Motor neuron (in vitro differentiated cells): Measurements from ENCODE around the gene ADAM12. TPM values are rescaled to one million over a fixed set of nuclear protein-coding genes. Genes with fewer than 3 reads are reported as not detected.

Experiments used
- ATAC-seq, 8 experiments: fragments of 200-7000 bp; cut with Tn5 transposase; replicated peaks in 6 of 8; 2 replicates each; pipeline ENCODE4 v1.8.0; 2021; ENCODE audit warnings: mild to moderate bottlenecking in 8 of 8, moderate library complexity in 8 of 8
- H3K27ac ChIP-seq, 2 donors: fragments of 250-450 bp; sonication (Bioruptor Pico); 2 replicates each; pipeline ENCODE4 v1.9.0; 2021; ENCODE audit warnings: antibody characterized with exemption in 2 of 2, mild to moderate bottlenecking in 2 of 2, moderate library complexity in 1 of 2
- H3K4me1 ChIP-seq, 2 donors: fragments of 250-450 bp; sonication (Bioruptor Pico); replicated peaks in 1 of 2; 2 replicates each; pipeline ENCODE4 v1.6.1; 2021; ENCODE audit warnings: antibody characterized with exemption in 2 of 2, mild to moderate bottlenecking in 2 of 2, moderate library complexity in 1 of 2
- H3K4me3 ChIP-seq, 5 donors: fragments of 250-450 bp; sonication (Bioruptor Pico); 2 replicates each; pipeline ENCODE4 v1.9.0; 2021; ENCODE audit warnings: antibody characterized with exemption in 5 of 5, mild to moderate bottlenecking in 5 of 5, moderate library complexity in 4 of 5
- WGBS, 10 experiments: fragments of 450-650 bp; shearing (Covaris generic); methylation state at CpG; one replicate each; pipeline ENCODE4 v1.0.0; 2022; 5-methylcytosine and 5-hydroxymethylcytosine counted together
- in situ Hi-C, 9 experiments: fragments of 400-800 bp; cut with MboI; loops; one replicate each; pipeline ENCODE4 v1.15.0; 2021; ENCODE audit warnings: low sequenced_read_pairs in 9 of 9, low pct_unique_long_range_greater_than_20kb in 2 of 9; ENCODE audit not compliant: unreplicated experiment in 9 of 9
- total RNA-seq, 8 experiments: library from RNA; unstranded; fragments of 300-600 nt; gene quantifications; 2 replicates each; pipeline versions ENCODE4 v1.2.3 to v1.2.4, GENCODE V29; 2022

ADAM12 gene
- total RNA-seq, 8 experiments from 2014 or later, result 0.63 to 62.9 (median 5.5) TPM

DNA sequence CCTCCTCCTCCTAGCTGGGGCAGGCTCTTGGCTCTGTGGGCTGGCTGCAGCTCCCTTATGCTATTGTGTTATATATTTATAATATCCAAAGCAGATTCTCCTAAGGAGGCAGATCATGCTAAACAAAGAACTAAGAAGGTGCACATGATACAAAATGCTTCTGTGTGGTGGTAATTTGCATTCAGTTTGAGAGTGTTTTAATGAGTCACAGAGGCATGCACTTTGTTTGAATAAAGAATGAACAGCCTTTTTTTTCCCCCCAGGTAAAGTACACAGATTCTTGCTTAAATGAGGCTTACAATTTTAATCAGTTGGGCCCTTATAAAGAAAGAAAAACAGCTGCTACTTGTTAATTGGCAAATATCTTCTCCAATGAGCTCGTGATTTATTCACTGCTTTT, 396.9 kb downstream of the ADAM12 start:
- WGBS, 10 experiments, result 29 to 100% (median 78%) methylated on average over 1 of the region's 1 CpG; no CpG with 5 or more reads in 2 of the 10 experiments
- Histone ChIP-seq H3K4me3 (no peak overlapping the region), H3K4me1 (peaks cover 0 to 3% of the 10 kb centered on the region in 2 donors), H3K27ac (no peak overlapping the region)
- in situ Hi-C loops, result loop anchor here in 4 of 9 experiments (25.0 kb wide), 3 partner anchors 396 to 746 kb away; partner anchors contain the start of gene ADAM12 (in 1 of the 4)
- ATAC-seq, result peak in 6 of 8 experiments; percentile 9 to 82 (median 44)

GRCh38 chr10:125990974-125991373, 397.3 kb downstream of the ADAM12 start:
- 80 to 100% (median 93%) methylated on average over 1 to 2 of the region's 2 CpGs; no CpG with 5 or more reads in 7 of the 10 experiments for WGBS, 10 experiments
- Histone ChIP-seq H3K4me1 (peaks cover 0 to 3% of the 10 kb centered on the region in 2 donors), H3K27ac (no peak overlapping the region), H3K4me3 (no peak overlapping the region)
- ATAC-seq, result peak in 5 of 8 experiments; percentile 6 to 82 (median 32)
- in situ Hi-C loops, result loop anchor here in 4 of 9 experiments (25.0 kb wide), 3 partner anchors 396 to 746 kb away; partner anchors contain the start of gene ADAM12 (in 1 of the 4)

DNA sequence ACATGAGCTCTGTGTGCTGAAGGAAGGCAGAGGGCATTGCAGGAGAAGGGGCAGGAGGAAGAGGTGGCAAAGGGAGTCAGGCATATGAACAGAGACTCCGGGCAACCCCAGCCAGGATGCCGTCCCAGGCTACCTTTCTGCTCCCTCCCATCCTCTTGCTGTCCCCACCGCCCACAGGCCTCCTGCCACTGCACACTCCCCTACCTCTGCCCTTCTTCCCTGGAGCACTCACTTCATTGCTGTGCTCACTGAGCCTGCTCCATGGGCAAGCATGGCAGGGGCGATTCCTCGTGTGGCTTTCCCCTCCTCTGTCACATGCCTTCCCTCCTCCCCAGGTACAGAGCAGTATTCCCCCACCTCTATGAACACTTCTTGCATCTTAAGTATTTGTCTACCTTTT, 398.5 kb downstream of the ADAM12 start:
- in situ Hi-C loops, result loop anchor here in 4 of 9 experiments (10.0 to 25.0 kb wide), 4 partner anchors 398 to 748 kb away; partner anchors contain the start of gene ADAM12 (in 1 of the 4)
- Histone ChIP-seq H3K4me1 (peaks cover 0 to 3% of the 10 kb centered on the region in 2 donors), H3K4me3 (no peak overlapping the region), H3K27ac (no peak overlapping the region)
- 86 to 100% (median 90%) methylated on average over 1 to 2 of the region's 5 CpGs; no CpG with 5 or more reads in 5 of the 10 experiments for WGBS, 10 experiments
- no peak for ATAC-seq

GRCh38 chr10:125985557-125986240, 402.6 kb downstream of the ADAM12 start:
- H3K27ac ChIP-seq, result no peak overlapping the region
- ATAC-seq, result no peak
- peaks cover 13 to 19% of the 10 kb centered on the region in 2 donors for H3K4me1 ChIP-seq
- 56 to 100% (median 93%) methylated on average over 2 to 4 of the region's 5 CpGs; no CpG with 5 or more reads in 1 of the 10 experiments for WGBS, 10 experiments
- in situ Hi-C loops, result loop anchor here in 4 of 9 experiments (10.0 to 25.0 kb wide), 4 partner anchors 402 to 752 kb away; partner anchors contain the start of gene ADAM12 (in 1 of the 4)
- H3K4me3 ChIP-seq, result no peak overlapping the region

- in situ Hi-C loops, result loop anchor here in 4 of 9 experiments (10.0 to 25.0 kb wide), 4 partner anchors 402 to 752 kb away; partner anchors contain the start of gene ADAM12 (in 1 of the 4)
- ATAC-seq, result no peak
- no peak overlapping the region for H3K27ac ChIP-seq
- no peak overlapping the region for H3K4me3 ChIP-seq
- WGBS, 10 experiments, result 0 to 98% (median 72%) methylated on average over 1 to 6 of the region's 6 CpGs
- peaks cover 15 to 20% of the 10 kb centered on the region in 2 donors for H3K4me1 ChIP-seq
Observed at GRCh38 chr10:125984865-125985495, 403.3 kb downstream of the ADAM12 start.

DNA sequence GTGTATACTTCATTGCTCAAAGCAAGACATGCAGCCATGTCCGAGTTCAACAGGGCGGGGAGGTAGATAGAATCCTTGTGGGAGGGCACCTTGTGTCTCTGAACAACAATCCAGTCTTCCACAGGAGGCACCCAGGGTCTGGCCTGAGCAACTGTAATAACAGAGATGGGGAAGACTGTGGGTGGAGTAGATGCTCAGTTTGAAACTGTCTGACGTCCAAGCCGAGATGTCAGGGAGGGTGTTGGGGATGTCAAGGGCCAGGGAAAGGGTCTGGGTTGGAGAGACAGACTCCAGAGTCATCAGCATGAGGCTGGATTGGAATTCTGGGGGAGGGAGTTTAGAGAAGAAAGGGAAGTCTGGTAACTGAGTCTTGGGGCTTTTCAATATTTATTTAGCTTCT, 403.9 kb downstream of the ADAM12 start:
- no peak overlapping the region for H3K27ac ChIP-seq
- 73 to 100% (median 88%) methylated on average over 1 to 4 of the region's 4 CpGs; no CpG with 5 or more reads in 6 of the 10 experiments for WGBS, 10 experiments
- no peak overlapping the region for H3K4me3 ChIP-seq
- ATAC-seq, result no peak
- in situ Hi-C loops, result loop anchor here in 4 of 9 experiments (10.0 to 25.0 kb wide), 4 partner anchors 403 to 753 kb away; partner anchors contain the start of gene ADAM12 (in 1 of the 4)
- peaks cover 15 to 22% of the 10 kb centered on the region in 2 donors for H3K4me1 ChIP-seq

GRCh38 chr10:125983656-125984055, 404.6 kb downstream of the ADAM12 start:
- 75 to 100% (median 92%) methylated on average over 1 to 5 of the region's 5 CpGs; no CpG with 5 or more reads in 1 of the 10 experiments for WGBS, 10 experiments
- Histone ChIP-seq H3K4me1 (peaks cover 15 to 22% of the 10 kb centered on the region in 2 donors), H3K4me3 (no peak overlapping the region), H3K27ac (no peak overlapping the region)
- ATAC-seq, result no peak
- in situ Hi-C loops, result loop anchor here in 4 of 9 experiments (10.0 to 25.0 kb wide), 4 partner anchors 404 to 754 kb away; partner anchors contain the start of gene ADAM12 (in 1 of the 4)

DNA sequence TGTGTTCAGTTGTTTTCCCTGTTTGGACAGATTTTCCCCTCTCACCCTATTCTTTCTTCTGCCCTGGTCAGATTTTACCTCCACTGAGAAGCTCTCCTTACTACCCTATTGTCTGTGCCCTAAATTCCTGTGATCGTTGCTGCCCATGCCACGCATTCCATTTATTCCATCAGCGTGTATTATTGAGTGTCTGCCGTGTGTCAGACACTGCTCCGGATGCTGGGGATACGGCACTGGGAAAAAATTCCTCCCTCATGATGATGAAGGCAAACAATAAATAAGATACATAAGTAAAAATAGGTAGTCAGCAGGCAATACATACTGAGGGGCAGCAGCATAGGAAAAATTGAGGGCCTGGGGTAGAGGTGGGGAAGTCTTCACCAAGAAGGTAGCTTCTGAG, 405.1 kb downstream of the ADAM12 start:
- peaks cover 15 to 19% of the 10 kb centered on the region in 2 donors for H3K4me1 ChIP-seq
- H3K4me3 ChIP-seq, result no peak overlapping the region
- WGBS, 10 experiments, result 50 to 100% (median 84%) methylated on average over 1 to 6 of the region's 6 CpGs; no CpG with 5 or more reads in 2 of the 10 experiments
- H3K27ac ChIP-seq, result no peak overlapping the region
- ATAC-seq, result no peak
- in situ Hi-C loops, result loop anchor here in 4 of 9 experiments (10.0 to 25.0 kb wide), 4 partner anchors 404 to 754 kb away; partner anchors contain the start of gene ADAM12 (in 1 of the 4)

DNA sequence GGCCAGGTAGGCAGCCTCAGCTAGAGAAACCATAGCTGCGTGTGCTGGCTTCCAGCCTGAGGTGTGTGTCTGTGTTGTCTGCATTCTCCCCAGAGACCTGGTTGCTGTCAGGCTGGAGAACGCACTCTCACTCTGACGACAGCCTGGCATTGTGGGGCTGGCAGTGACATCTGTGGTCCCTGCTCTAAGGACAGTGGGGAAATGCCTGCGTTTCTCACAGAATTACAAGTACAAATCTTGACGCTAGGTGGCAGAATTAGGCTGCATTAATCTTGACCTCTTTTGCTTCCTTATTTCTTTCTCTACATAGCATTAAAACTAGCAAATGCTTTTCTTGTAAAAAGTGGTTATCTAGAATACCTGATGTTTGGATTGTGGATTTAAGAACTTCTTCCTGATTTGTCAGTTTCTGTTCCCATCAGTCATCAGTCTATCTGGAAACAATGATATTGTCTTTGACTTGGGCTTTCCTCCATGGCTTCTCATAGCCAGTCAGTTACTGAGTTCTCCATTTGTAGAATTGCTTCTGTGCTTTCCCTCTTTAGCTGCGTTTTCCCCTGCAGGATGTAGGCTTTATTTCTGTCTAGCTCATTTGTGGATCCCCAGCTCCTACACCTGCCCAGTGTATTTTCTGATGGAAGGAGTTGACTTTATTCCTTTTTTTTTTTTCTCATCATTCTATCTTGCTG, 405.9 kb downstream of the ADAM12 start:
- in situ Hi-C loops, result loop anchor here in 4 of 9 experiments (10.0 to 25.0 kb wide), 4 partner anchors 405 to 755 kb away; partner anchors contain the start of gene ADAM12 (in 1 of the 4)
- no peak overlapping the region for H3K4me3 ChIP-seq
- ATAC-seq, result peak; percentile 70 to 92 (median 88)
- WGBS, 10 experiments, result 0 to 22% (median 0%) methylated on average over 1 to 6 of the region's 6 CpGs
- H3K27ac ChIP-seq, result no peak overlapping the region
- peaks cover 15 to 19% of the 10 kb centered on the region in 2 donors for H3K4me1 ChIP-seq

GRCh38 chr10:125980521-125981035, 407.7 kb downstream of the ADAM12 start:
- Histone ChIP-seq H3K27ac (no peak overlapping the region), H3K4me1 (peaks cover 15 to 19% of the 10 kb centered on the region in 2 donors), H3K4me3 (no peak overlapping the region)
- WGBS, 10 experiments, result 20 to 88% (median 58%) methylated on average over 2 to 6 of the region's 6 CpGs; no CpG with 5 or more reads in 3 of the 10 experiments
- in situ Hi-C loops, result loop anchor here in 4 of 9 experiments (10.0 to 25.0 kb wide), 4 partner anchors 407 to 757 kb away; partner anchors contain the start of gene ADAM12 (in 1 of the 4)
- ATAC-seq, result peak in 3 of 8 experiments; percentile 35 to 54 (median 45)

DNA sequence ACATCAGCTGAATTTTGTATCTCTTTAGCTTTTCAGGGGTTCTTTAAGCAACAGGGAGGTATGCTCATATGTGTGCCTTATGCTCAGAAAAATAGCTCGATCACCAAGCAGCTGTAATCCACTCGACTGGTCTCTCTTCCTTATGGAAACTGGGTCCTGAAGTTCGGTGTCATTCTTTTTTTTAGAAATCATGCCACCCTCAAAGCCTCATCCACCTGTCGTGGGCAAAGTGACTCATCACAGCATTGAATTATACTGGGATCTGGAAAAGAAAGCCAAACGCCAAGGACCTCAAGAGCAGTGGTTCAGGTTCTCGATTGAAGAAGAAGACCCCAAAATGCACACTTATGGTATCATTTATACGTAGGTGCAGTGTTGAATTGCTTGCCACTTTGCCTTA, 408.3 kb downstream of the ADAM12 start:
- in situ Hi-C loops, result loop anchor here in 4 of 9 experiments (10.0 to 25.0 kb wide), 4 partner anchors 407 to 757 kb away; partner anchors contain the start of gene ADAM12 (in 1 of the 4)

More for the DNA sequence above, 408.3 kb downstream of the ADAM12 start:
- H3K4me3 ChIP-seq, result no peak overlapping the region
- 30 to 96% (median 70%) methylated on average over 2 to 7 of the region's 7 CpGs; no CpG with 5 or more reads in 2 of the 10 experiments for WGBS, 10 experiments
- ATAC-seq, result no peak
- H3K4me1 ChIP-seq, result peaks cover 15 to 19% of the 10 kb centered on the region in 2 donors
- H3K27ac ChIP-seq, result no peak overlapping the region
